B cell (primary cell): ENCODE measurements around the gene P2RY14.

Experiments
- EZH2 ChIP-seq: IDR thresholded peaks from 2 replicates; pipeline ENCODE4 v1.6.1; 2012; ENCODE audit warnings: borderline replicate concordance, low read depth, mild to moderate bottlenecking, moderate library complexity, low read length; ENCODE audit not compliant: insufficient read depth, poor library complexity, severe bottlenecking
- TF ChIP-seq, protein P1 (sequence below): fragments of 200-600 bp; IDR thresholded peaks from one replicate; pipeline ENCODE4 v1.8.0; 2022; ENCODE audit warnings: antibody characterized with exemption, mild to moderate bottlenecking

GRCh38 chr3:151283907-151284461 lies 5.6 kb upstream of the P2RY14 start:
- TF ChIP-seq, protein P1, sequence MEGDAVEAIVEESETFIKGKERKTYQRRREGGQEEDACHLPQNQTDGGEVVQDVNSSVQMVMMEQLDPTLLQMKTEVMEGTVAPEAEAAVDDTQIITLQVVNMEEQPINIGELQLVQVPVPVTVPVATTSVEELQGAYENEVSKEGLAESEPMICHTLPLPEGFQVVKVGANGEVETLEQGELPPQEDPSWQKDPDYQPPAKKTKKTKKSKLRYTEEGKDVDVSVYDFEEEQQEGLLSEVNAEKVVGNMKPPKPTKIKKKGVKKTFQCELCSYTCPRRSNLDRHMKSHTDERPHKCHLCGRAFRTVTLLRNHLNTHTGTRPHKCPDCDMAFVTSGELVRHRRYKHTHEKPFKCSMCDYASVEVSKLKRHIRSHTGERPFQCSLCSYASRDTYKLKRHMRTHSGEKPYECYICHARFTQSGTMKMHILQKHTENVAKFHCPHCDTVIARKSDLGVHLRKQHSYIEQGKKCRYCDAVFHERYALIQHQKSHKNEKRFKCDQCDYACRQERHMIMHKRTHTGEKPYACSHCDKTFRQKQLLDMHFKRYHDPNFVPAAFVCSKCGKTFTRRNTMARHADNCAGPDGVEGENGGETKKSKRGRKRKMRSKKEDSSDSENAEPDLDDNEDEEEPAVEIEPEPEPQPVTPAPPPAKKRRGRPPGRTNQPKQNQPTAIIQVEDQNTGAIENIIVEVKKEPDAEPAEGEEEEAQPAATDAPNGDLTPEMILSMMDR = no peak
- no peak for TF ChIP-seq EZH2
